HL-60 (cell line): ENCODE measurements around the gene DOCK2.

Experiments used
- DNase-seq, 2 experiments: peaks; one replicate each; pipeline ENCODE4 v3.0.0-alpha.2; 2010 to 2020; ENCODE audit warnings: low read depth in 1 of 2, low spot score in 1 of 2
- H3K27ac ChIP-seq: fragments of 250-450 bp; sonication (Bioruptor Pico); replicated peaks from 2 replicates; pipeline ENCODE4 v1.5.1; 2020; ENCODE audit warnings: mild to moderate bottlenecking, moderate library complexity
- H3K27me3 ChIP-seq: fragments of 250-450 bp; sonication (Bioruptor Pico); 2 replicates; pipeline ENCODE4 v1.5.1; 2021; ENCODE audit warnings: mild to moderate bottlenecking, moderate library complexity; ENCODE audit not compliant: insufficient read depth, poor library complexity, severe bottlenecking
- H3K4me3 ChIP-seq: replicated peaks from 2 replicates; pipeline ENCODE4 v1.5.1; 2011; ENCODE audit warnings: mild to moderate bottlenecking, control low read depth, low read length; ENCODE audit not compliant: insufficient read depth
- GABPA ChIP-seq: IDR thresholded peaks from 2 replicates; pipeline ENCODE4 v1.6.1; 2012; ENCODE audit warnings: low read depth
- POLR2AphosphoS5 ChIP-seq: IDR thresholded peaks from 2 replicates; pipeline ENCODE4 v1.6.1; 2012; ENCODE audit warnings: low read depth
- SPI1 ChIP-seq: IDR thresholded peaks from 2 replicates; pipeline ENCODE4 v1.6.1; 2012; ENCODE audit warnings: low read depth, mild to moderate bottlenecking, borderline replicate concordance
- TF ChIP-seq, protein P1 (sequence below): IDR thresholded peaks from 2 replicates; pipeline ENCODE4 v1.6.1; 2012; ENCODE audit warnings: low read depth; ENCODE audit not compliant: insufficient replicate concordance
- TF ChIP-seq, protein P2 (sequence below): IDR thresholded peaks from one replicate; pipeline ENCODE4 v1.5.1; 2011; ENCODE audit warnings: low read length, control low read depth, inconsistent platforms; ENCODE audit not compliant: insufficient read depth

DOCK2 gene

DNA sequence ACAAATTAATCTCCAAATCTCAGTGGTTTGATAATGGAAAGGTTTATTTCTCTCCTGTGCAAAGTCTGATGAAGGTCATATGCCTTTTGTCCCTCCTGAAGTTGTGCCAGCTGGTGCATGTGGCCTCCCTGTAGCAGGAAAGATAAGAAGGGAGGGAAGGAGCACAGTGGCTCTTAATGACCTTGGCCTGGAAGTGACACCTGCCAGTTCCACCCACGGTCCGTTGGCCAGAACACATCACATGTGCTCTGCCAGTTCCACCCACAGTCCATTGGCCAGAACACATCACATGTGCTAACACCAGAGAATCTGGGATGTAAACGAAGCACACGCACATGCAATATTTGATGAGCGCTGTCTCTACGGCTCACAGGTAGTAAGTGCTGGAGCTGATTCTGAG, 130.9 kb downstream of the DOCK2 start:
- DNase-seq: no peak
- H3K4me3 ChIP-seq: no peak overlapping the region
- no peak overlapping the region for H3K27ac ChIP-seq
- no peak for TF ChIP-seq SPI1
- TF ChIP-seq POLR2AphosphoS5: no peak
- TF ChIP-seq, protein P1, sequence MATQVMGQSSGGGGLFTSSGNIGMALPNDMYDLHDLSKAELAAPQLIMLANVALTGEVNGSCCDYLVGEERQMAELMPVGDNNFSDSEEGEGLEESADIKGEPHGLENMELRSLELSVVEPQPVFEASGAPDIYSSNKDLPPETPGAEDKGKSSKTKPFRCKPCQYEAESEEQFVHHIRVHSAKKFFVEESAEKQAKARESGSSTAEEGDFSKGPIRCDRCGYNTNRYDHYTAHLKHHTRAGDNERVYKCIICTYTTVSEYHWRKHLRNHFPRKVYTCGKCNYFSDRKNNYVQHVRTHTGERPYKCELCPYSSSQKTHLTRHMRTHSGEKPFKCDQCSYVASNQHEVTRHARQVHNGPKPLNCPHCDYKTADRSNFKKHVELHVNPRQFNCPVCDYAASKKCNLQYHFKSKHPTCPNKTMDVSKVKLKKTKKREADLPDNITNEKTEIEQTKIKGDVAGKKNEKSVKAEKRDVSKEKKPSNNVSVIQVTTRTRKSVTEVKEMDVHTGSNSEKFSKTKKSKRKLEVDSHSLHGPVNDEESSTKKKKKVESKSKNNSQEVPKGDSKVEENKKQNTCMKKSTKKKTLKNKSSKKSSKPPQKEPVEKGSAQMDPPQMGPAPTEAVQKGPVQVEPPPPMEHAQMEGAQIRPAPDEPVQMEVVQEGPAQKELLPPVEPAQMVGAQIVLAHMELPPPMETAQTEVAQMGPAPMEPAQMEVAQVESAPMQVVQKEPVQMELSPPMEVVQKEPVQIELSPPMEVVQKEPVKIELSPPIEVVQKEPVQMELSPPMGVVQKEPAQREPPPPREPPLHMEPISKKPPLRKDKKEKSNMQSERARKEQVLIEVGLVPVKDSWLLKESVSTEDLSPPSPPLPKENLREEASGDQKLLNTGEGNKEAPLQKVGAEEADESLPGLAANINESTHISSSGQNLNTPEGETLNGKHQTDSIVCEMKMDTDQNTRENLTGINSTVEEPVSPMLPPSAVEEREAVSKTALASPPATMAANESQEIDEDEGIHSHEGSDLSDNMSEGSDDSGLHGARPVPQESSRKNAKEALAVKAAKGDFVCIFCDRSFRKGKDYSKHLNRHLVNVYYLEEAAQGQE: no peak
- TF ChIP-seq GABPA: no peak
- TF ChIP-seq, protein P2, sequence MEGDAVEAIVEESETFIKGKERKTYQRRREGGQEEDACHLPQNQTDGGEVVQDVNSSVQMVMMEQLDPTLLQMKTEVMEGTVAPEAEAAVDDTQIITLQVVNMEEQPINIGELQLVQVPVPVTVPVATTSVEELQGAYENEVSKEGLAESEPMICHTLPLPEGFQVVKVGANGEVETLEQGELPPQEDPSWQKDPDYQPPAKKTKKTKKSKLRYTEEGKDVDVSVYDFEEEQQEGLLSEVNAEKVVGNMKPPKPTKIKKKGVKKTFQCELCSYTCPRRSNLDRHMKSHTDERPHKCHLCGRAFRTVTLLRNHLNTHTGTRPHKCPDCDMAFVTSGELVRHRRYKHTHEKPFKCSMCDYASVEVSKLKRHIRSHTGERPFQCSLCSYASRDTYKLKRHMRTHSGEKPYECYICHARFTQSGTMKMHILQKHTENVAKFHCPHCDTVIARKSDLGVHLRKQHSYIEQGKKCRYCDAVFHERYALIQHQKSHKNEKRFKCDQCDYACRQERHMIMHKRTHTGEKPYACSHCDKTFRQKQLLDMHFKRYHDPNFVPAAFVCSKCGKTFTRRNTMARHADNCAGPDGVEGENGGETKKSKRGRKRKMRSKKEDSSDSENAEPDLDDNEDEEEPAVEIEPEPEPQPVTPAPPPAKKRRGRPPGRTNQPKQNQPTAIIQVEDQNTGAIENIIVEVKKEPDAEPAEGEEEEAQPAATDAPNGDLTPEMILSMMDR: no peak
- no peaks in the 10 kb centered on the region for H3K27me3 ChIP-seq

DNA sequence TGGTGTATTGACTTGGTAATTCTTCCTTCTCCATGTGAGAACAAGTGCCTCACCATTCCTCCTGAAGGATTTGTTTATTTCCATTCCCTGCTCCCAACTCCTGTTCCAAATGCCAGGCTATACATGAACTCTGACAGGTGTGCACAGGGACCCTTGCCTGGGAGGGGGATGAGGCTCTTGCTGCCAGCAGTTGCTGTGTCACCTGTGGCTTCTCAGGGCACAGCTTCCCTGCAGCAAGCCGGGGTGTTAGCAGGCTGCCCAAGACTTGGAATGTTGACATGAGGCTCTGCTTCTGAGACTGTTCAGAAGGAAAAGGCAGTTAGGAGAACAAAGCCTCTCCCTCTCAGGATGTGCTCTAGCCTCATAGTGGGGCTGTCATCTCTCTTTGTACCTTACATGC, 131.3 kb downstream of the DOCK2 start:
- H3K4me3 ChIP-seq: no peak overlapping the region
- H3K27me3 ChIP-seq: no peaks in the 10 kb centered on the region
- TF ChIP-seq, protein P2: no peak
- no peak for TF ChIP-seq GABPA

DNA sequence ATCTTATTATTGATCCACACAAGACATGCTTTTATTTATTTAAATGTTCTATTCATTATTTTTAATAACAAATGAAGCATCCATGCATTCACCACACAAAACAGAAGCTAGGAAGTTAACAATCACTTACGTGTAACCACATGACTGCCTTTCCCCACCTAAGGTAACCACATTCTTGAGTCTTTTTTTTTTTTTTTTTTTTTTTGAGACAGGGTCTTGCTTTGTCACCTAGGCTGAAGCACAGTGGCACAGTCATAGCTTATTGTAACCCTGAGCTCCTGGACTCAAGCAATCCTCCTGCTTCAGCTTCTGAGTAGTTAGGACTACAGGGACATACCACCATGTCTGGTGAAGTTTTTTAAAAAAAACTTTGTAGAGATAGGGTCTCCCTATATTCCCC, 133.0 kb downstream of the DOCK2 start:
- no peaks in the 10 kb centered on the region for H3K27me3 ChIP-seq
- no peak overlapping the region for H3K4me3 ChIP-seq
- no peak for DNase-seq
- no peak overlapping the region for H3K27ac ChIP-seq
- TF ChIP-seq SPI1: no peak
- TF ChIP-seq, protein P2: no peak
- no peak for TF ChIP-seq GABPA

More for the DNA sequence above, 131.3 kb downstream of the DOCK2 start:
- DNase-seq: no peak
- no peak overlapping the region for H3K27ac ChIP-seq

DNA sequence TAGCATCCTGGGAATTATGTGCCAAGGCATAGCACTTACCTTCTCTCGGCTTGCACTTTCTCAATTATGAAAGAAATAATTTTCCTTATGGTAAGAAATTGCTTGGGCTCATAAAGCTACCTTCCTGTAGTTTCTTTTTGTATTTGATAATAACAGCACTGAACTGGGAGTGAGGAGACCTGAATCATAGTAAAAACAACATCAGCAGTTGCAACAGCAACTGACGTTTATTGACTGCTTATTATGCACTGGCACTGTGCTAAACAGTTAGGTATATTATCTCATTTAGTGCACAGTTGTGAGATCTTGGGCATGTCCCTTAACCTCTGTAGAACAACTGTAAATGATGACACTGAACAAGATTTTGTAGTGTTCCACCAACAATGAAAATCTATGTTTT, 135.2 kb downstream of the DOCK2 start:
- DNase-seq: no peak
- TF ChIP-seq, protein P2: no peak
- TF ChIP-seq SPI1: no peak
- TF ChIP-seq POLR2AphosphoS5: no peak
- TF ChIP-seq GABPA: no peak
- TF ChIP-seq, protein P1: no peak
- H3K27ac ChIP-seq: no peak overlapping the region

More for the DNA sequence above, 135.2 kb downstream of the DOCK2 start:
- Histone ChIP-seq H3K27me3 (no peaks in the 10 kb centered on the region), H3K4me3 (no peak overlapping the region)
